ENCODE data around the gene OPRD1. TPM values are rescaled to one million over a fixed set of nuclear protein-coding genes. Genes with fewer than 3 reads are reported as not detected.

The OPRD1 gene
- total and polyA plus RNA-seq, 2 of the 4 experiments (the other 2 are of a cell fraction): under 0.01 TPM; not detected in 1

DNA sequence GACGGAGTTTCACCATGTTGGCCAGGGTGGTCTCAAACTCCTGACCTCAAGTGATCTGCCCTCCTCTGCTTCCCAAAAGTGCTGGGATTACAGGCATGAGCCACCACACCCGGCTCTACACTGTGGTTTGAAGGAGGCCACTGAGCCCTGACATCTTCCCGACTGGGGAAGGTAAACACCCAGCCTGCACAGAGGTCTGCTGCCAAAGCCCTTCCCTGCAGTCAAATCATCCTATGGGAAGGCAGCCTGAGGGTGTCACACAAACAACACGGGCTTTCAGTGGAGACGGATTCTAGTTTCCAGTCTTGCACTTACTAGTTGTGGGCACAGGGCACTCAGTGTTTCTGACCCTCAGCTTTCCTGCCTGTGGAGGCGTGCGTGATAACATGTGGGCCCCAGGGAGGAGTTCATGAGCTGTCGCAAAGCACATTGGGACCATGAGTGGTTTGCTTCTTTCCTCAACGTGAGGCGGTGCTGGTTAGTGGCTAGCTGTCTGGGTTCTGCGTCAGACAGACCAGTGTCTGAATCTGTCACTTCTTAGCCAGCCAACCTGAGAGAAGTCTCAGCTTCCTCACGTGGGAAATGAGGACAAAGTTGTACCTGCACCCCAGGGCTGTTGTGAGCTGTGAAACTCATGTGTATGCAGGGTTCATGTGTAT lies 21.5 kb upstream of the OPRD1 start:
- ChIA-PET CTCF (interaction anchor here (0.7 to 1.5 kb wide), 2 partner anchors 87 to 122 kb away, joined by 3 read pairs; no protein-coding TSS in a partner anchor), POLR2A (ENCODE audit: unreplicated experiment) (no interaction called here)
- Histone ChIP-seq H2AK5ac (ENCODE audit: low read depth, low read length) (no peak overlapping the region), H3K4ac (ENCODE audit: low read depth, low read length) (no peak overlapping the region), H3K27me3 (ENCODE audit: control insufficient read depth, insufficient read depth, low read length) (no peaks in the 10 kb centered on the region), H3K14ac (replicated peaks; ENCODE audit: low read depth, low read length) (no peak overlapping the region), H3K18ac (ENCODE audit: low read depth, low read length) (no peak overlapping the region), H2BK20ac (ENCODE audit: low read depth, low read length) (no peak overlapping the region), H3K4me3 (ENCODE audit: insufficient read depth, low read depth, low read length) (no peak overlapping the region), H3K23ac (ENCODE audit: low read depth, low read length) (no peak overlapping the region), H2BK5ac (ENCODE audit: low read depth, low read length, poor library complexity, severe bottlenecking) (no peak overlapping the region), H3K9ac (ENCODE audit: low read depth, low read length) (no peak overlapping the region), H3K9me3 (ENCODE audit: control insufficient read depth, insufficient read depth, low read length) (no peaks in the 10 kb centered on the region), H4K91ac (ENCODE audit: insufficient read depth, low read depth, low read length) (no peak overlapping the region), H3K36me3 (ENCODE audit: control insufficient read depth, insufficient read depth, low read length) (no peaks in the 10 kb centered on the region), H4K5ac (ENCODE audit: low read depth, low read length) (no peak overlapping the region), H2AK9ac (replicated peaks; ENCODE audit: low read depth, low read length, poor library complexity) (no peak overlapping the region), H4K20me1 (ENCODE audit: insufficient read depth, low read length) (no peaks in the 10 kb centered on the region), H3K27ac (ENCODE audit: insufficient read depth, low read length) (no peak overlapping the region), H3K56ac (ENCODE audit: extremely low read depth, insufficient read depth, low read length) (no peak overlapping the region), H3K9me1 (ENCODE audit: insufficient read depth, low read length) (no peaks in the 10 kb centered on the region), H2AFZ (replicated peaks; ENCODE audit: low read length, poor library complexity) (peak overlapping the region; percentile 74), H3K4me1 (ENCODE audit: control insufficient read depth, insufficient read depth, low read length) (no peaks in the 10 kb centered on the region; the same call in 1 of the 2 replicates), H2BK15ac (ENCODE audit: low read depth, low read length) (no peak overlapping the region), H3K4me2 (ENCODE audit: low read depth, low read length) (no peak overlapping the region), H4K8ac (ENCODE audit: low read depth in 2 of 2, low read length in 2 of 2) (no peak overlapping the region), H2BK120ac (ENCODE audit: low read depth, low read length) (no peak overlapping the region), H3K79me1 (ENCODE audit: low read depth in 1 of 2, low read length in 2 of 2) (no peaks in the 10 kb centered on the region)
- DNase-seq (peak; percentile 3), ATAC-seq (ENCODE audit: low read depth) (peak; percentile 59)
- dilution Hi-C loops (cut with HindIII; ENCODE audit: low sequenced_read_pairs, unreplicated experiment) (no loop called here), intact Hi-C loops (cut with micrococcal nuclease) (no loop called here), in situ Hi-C loops (cut with MboI; ENCODE audit: low sequenced_read_pairs) (no loop called here)
- WGBS, 2 experiments (ENCODE audit: extremely low coverage in 2 of 2, insufficient read length in 1 of 2): 47% methylated on average over 7 of the region's 12 CpGs; no CpG with 5 or more reads in 1 of the 2 experiments
- no TSS peak for BruUV-seq (replicated peaks)
- TF ChIP-seq SMC3 (IDR thresholded peaks at IDR 0.05; ENCODE audit: low read depth, low read length) (no peak), NFE2L2 (IDR thresholded peaks at IDR 0.05; ENCODE audit: low read depth, low read length) (no peak), FOS (IDR thresholded peaks at IDR 0.05; ENCODE audit: low read depth, low read length) (no peak), MAFK (IDR thresholded peaks at IDR 0.05; ENCODE audit: low read depth, low read length) (no peak), RCOR1 (IDR thresholded peaks at IDR 0.05; ENCODE audit: insufficient replicate concordance, low read length) (no peak), CEBPB (IDR thresholded peaks at IDR 0.05; ENCODE audit: low read depth, low read length) (no peak), RAD21 (IDR thresholded peaks at IDR 0.05; ENCODE audit: low read length) (no peak), RFX5 (IDR thresholded peaks at IDR 0.05; ENCODE audit: low read depth, low read length) (no peak), USF2 (IDR thresholded peaks at IDR 0.05; ENCODE audit: low read depth, low read length) (no peak), ELK1 (IDR thresholded peaks at IDR 0.05; ENCODE audit: borderline replicate concordance, low read depth, low read length) (no peak), BHLHE40 (IDR thresholded peaks at IDR 0.05; ENCODE audit: low read depth, low read length) (no peak), MXI1 (IDR thresholded peaks at IDR 0.05; ENCODE audit: borderline replicate concordance, low read depth, low read length) (no peak), MAZ (IDR thresholded peaks at IDR 0.05; ENCODE audit: borderline replicate concordance, low read depth, low read length) (no peak), POLR2A (IDR thresholded peaks at IDR 0.05; ENCODE audit: low read depth, low read length) (no peak), CHD1 (IDR thresholded peaks at IDR 0.05; ENCODE audit: low read depth, low read length) (no peak)
- TF ChIP-seq, protein P1, sequence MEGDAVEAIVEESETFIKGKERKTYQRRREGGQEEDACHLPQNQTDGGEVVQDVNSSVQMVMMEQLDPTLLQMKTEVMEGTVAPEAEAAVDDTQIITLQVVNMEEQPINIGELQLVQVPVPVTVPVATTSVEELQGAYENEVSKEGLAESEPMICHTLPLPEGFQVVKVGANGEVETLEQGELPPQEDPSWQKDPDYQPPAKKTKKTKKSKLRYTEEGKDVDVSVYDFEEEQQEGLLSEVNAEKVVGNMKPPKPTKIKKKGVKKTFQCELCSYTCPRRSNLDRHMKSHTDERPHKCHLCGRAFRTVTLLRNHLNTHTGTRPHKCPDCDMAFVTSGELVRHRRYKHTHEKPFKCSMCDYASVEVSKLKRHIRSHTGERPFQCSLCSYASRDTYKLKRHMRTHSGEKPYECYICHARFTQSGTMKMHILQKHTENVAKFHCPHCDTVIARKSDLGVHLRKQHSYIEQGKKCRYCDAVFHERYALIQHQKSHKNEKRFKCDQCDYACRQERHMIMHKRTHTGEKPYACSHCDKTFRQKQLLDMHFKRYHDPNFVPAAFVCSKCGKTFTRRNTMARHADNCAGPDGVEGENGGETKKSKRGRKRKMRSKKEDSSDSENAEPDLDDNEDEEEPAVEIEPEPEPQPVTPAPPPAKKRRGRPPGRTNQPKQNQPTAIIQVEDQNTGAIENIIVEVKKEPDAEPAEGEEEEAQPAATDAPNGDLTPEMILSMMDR (conservative IDR thresholded peaks at IDR 0.05; ENCODE audit: low read depth, low read length): no peak
